ENCODE results near the gene GHR.
"Not testable (repeated sequence)": the region's sequence is repeated elsewhere in the genome, so short reads cannot be mapped to it uniquely, and the experiment has no call there.

GHR gene

GRCh38 chr5:42572313-42572712 lies 149.1 kb downstream of the GHR start:
- no peak for DNase-seq

GRCh38 chr5:42573386-42573785 lies 150.1 kb downstream of the GHR start:
- DNase-seq: no peak

- not testable (repeated sequence) for DNase-seq
Measured at GRCh38 chr5:42575914-42576313, 152.7 kb downstream of the GHR start.

GRCh38 chr5:42578901-42579300 lies 155.7 kb downstream of the GHR start:
- not testable (repeated sequence) for DNase-seq

GRCh38 chr5:42579320-42579719 lies 156.1 kb downstream of the GHR start:
- DNase-seq: no peak

GRCh38 chr5:42581845-42582244 lies 158.6 kb downstream of the GHR start:
- no peak for DNase-seq

GRCh38 chr5:42582723-42583122 lies 159.5 kb downstream of the GHR start:
- no peak for DNase-seq

GRCh38 chr5:42583322-42583721 lies 160.1 kb downstream of the GHR start:
- DNase-seq: no peak

GRCh38 chr5:42586625-42587024 lies 163.4 kb downstream of the GHR start:
- DNase-seq: no peak

- no peak for DNase-seq
Measured at GRCh38 chr5:42587096-42587723, 164.0 kb downstream of the GHR start.

GRCh38 chr5:42590566-42590965 lies 167.3 kb downstream of the GHR start:
- DNase-seq: no peak

GRCh38 chr5:42591015-42591414 lies 167.8 kb downstream of the GHR start:
- no peak for DNase-seq

- no peak for DNase-seq
Measured at GRCh38 chr5:42592401-42593140, 169.3 kb downstream of the GHR start.

- no peak for DNase-seq
Measured at GRCh38 chr5:42593591-42593990, 170.4 kb downstream of the GHR start.

- no peak for DNase-seq
Measured at GRCh38 chr5:42595597-42595996, 172.4 kb downstream of the GHR start.

GRCh38 chr5:42596817-42597216 lies 173.6 kb downstream of the GHR start:
- DNase-seq: no peak

GRCh38 chr5:42597318-42597937 lies 174.2 kb downstream of the GHR start:
- DNase-seq: no peak

GRCh38 chr5:42598311-42598710 lies 175.1 kb downstream of the GHR start:
- no peak for DNase-seq

GRCh38 chr5:42599106-42599505 lies 175.9 kb downstream of the GHR start:
- no peak for DNase-seq

- no peak for DNase-seq
Measured at GRCh38 chr5:42600441-42600840, 177.2 kb downstream of the GHR start.

- DNase-seq: no peak
Measured at GRCh38 chr5:42604171-42604711, 181.0 kb downstream of the GHR start.

- DNase-seq: no peak
Measured at GRCh38 chr5:42605490-42605889, 182.3 kb downstream of the GHR start.

GRCh38 chr5:42606464-42606869 lies 183.2 kb downstream of the GHR start:
- DNase-seq: no peak

- DNase-seq: no peak
Measured at GRCh38 chr5:42611437-42611836, 188.2 kb downstream of the GHR start.
